ENCODE measurements around the gene PPP4R3A.
"Not testable (repeated sequence)": the region's sequence is repeated elsewhere in the genome, so short reads cannot be mapped to it uniquely, and the experiment has no call there.

Gene PPP4R3A

DNA sequence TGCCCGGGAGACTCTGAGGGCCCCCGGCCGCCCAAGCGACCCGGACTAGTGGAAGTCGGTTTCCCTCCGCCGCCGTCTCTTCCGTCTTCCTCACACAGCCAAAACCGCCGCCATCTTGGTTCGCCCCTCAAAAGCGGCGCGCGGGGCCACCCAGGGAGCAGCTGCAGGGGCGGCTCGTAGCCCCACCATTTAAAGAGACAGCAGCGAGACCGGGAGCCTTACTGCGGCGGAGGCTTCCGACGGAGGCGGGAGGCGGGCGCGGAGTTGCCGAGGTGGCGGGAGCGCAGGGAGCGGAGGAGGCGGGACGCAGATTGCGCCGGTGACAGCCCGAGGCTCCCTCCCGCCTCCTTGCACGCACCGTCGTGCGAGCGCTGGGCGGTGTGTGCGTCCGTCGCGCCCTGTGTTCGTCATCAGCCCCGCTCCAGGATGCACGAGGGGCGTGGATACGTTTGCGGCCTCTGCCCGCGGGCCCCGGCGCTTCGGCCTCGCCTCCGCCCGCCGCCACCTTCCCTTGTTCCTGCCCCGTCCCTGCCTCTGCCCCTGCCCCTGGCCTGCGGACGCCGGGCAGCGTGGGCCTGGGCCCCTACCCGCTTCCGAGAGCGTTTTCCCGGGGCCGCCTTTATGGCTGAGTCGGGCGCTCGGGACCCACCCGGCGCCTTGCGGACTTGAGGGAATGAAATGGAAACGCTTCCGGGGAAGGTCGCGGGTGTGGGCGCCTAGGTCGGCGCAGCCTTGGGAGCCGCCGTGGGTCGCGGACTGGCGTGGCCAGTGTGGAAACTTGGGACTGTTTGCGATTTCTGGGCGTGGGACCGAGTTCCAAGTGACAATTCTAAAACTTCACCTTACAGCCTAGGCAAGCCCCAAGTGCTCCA, at the start of gene PPP4R3A:
TSS of gene PPP4R3A (minus strand) at position 140 of the 872 bp plus-strand sequence. CDS start 663 bp downstream, outside the sequence.
- DNase-seq (ENCODE audit: low read depth in 3 of 3), result peak; percentile 85 to 93 (median 90)

DNA sequence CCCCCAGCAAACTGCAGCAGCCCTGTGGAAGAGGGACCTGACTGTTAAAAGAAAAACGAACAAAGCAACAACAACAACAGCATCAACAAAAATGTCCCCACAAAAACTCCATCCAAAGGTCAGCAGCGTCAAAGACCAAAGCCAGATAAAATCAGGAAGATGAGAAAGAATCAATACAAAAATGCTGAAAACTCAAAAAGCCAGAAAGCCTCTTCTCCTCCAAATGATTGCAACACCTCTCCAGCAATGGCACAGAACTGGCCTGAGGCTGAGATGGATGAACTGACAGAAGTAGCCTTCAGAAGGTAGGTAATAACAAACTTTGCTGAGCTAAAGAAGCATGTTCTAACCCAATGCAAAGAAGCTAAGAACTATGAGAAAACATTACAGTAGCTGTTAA, 45.4 kb upstream of the PPP4R3A start:
- DNase-seq (ENCODE audit: low read depth in 3 of 3), result no peak

- DNase-seq (ENCODE audit: low read depth in 3 of 3), result no peak
Measured at GRCh38 chr14:91554535-91555332, 44.6 kb upstream of the PPP4R3A start.

- DNase-seq (ENCODE audit: low read depth in 3 of 3), result no peak
Measured at GRCh38 chr14:91548108-91548507, 38.0 kb upstream of the PPP4R3A start.

DNA sequence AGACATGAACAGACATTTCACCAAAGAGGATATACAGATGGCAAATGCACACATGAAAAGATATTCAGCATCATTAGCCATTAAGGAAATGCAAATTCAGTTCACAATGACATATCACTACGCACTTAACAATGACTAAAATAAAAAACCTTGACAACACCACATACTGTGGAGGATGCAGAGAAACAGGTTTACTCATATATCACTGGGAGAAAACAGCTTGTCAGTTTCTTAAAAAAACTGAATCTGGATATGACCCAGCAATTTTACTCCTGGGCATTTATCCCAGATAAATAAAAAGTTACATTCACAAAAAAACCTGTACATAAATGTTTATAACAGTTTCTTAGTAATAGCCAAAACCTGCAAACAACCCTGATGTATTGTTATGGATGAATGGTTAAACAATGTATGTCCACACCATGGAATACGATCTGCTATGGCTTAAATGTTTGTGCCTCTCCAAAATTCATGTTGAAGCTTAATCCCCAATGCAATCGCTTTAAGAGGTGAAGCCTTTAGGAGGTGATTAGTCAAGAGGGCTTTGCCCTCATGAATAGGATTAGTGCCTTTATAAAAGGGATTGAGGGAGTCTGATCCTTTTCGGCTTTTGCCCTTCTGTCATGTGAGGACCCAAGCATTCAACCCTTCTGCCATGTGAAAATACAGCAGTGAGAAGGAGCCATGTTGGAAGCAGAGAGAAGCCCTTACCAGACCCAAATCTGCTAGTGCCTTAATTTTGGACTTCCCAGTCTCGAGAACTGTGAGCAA, 36.0 kb upstream of the PPP4R3A start:
- DNase-seq (ENCODE audit: low read depth in 3 of 3), result no peak

DNA sequence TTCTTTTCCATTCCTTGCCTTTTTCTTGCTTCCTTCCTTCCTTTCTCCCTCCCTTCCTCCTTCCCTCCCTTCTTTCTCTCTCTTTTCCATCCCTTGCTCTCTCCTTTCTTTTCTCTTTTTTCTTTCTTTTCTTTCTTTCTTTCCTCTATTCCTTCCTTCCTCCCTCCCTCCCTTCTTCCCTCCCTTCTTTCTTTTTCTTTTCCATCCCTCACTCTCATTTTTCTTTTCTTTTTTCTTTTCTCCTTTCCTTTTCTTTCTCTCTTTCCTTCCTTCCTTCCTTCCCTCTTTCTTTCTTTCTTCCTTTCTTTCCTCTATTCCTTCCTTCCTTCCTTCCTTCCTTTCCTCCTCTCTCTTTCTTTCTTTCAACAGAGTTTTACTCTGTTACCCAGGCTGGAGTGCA, 35.1 kb upstream of the PPP4R3A start:
- no peak for DNase-seq (ENCODE audit: low read depth in 3 of 3)

DNA sequence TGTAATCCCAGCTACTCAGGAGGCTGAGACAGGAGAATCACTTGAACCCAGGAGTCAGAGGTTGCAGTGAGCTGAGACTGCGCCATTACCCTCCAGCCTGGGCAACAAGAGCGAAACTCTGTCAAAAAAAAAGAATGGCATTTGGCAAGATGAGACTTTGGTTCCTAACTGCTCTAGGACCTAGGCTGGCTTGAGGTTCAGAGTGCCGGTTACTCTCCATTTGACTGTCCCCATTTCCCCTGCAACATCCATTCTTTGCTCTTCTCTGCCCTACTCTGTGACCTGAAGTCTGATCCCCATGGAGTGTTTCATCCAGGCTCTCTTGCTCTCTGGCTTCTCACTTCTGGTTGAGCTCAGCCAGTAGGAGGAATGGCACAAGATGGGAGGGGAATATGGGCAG, 26.2 kb upstream of the PPP4R3A start:
- DNase-seq (ENCODE audit: low read depth in 3 of 3), result no peak

DNA sequence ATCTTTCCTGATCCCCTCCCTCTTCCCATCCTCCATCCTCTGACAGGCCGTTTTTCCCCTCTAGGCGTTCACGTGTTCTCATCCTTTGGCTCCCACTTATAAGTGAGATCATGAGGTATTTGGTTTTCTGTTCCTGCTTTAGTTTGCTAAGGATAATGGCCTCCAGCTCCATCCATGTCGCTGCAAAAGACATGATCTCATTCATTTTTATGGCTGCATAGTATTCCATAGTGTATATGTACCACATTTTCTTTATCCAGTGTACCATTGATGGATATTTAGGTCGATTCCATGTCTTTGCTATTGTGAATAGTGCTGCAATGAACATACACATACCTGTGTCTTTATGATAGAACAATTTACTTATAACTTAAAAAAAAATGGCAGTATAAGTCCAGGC, 23.9 kb upstream of the PPP4R3A start:
- DNase-seq (ENCODE audit: low read depth in 3 of 3), result not testable (repeated sequence)

DNA sequence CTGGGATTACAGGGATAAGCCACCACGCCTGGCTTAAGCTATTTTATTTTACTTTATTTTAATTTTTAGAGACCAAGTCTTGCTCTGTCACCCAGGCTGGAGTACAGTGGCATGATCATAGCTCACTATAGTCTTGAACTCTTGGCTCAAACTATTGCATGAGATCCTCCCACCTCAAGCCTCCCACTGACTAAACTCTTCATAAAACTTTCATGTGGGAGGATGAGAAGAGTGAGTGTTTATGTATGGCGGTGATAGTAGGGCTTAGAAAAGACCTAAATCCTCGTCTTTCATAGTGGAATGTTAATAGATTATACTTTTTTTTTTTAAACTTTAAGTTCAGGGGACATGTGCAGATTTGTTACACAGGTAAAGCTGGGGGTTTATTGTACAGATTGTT, 23.5 kb upstream of the PPP4R3A start:
- DNase-seq (ENCODE audit: low read depth in 3 of 3), result no peak

- DNase-seq (ENCODE audit: low read depth in 3 of 3), result no peak
Measured at GRCh38 chr14:91523972-91524371, 13.9 kb upstream of the PPP4R3A start.

DNA sequence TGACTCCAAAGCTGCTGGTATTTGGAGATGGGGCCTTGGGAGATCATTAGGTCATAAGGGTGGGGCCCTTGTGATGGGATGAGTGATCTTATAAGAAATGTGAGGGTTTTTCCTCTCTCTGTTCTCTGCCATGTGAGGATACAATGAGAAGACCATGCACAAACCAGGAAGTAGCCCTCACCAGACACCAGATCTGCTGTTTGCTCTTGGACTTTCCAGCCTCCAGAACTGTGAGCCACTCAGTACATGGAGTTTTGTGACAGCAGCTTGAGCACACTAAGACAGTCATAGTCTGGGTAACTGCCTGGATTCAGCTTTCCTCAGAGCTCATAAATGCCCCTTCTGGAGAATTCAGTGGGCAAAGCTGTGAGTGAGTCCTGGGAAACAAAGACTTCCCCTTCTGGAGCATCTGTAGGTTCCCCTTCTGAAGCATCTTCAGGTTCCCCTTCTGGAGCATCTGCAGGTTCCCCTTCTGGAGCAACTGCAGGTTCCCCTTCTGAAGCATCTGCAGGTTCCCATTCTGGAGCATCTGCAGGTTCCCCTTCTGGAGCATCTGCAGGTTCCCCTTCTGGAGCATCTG, 11.0 kb upstream of the PPP4R3A start:
- no peak for DNase-seq (ENCODE audit: low read depth in 3 of 3)

- DNase-seq (ENCODE audit: low read depth in 3 of 3), result no peak
Measured at GRCh38 chr14:91520138-91520537, 10.0 kb upstream of the PPP4R3A start.

GRCh38 chr14:91519239-91520036, 9.3 kb upstream of the PPP4R3A start:
- DNase-seq (ENCODE audit: low read depth in 3 of 3), result no peak

- DNase-seq (ENCODE audit: low read depth in 3 of 3), result no peak
Measured at GRCh38 chr14:91516663-91517388, 6.7 kb upstream of the PPP4R3A start.

GRCh38 chr14:91515979-91516378, 5.9 kb upstream of the PPP4R3A start:
- DNase-seq (ENCODE audit: low read depth in 3 of 3), result no peak

GRCh38 chr14:91511043-91511383, 903 bp upstream of the PPP4R3A start:
- DNase-seq (ENCODE audit: low read depth in 3 of 3), result no peak

- DNase-seq (ENCODE audit: low read depth in 3 of 3), result no peak
Measured at GRCh38 chr14:91509878-91510170, 286 bp downstream of the PPP4R3A start.

DNA sequence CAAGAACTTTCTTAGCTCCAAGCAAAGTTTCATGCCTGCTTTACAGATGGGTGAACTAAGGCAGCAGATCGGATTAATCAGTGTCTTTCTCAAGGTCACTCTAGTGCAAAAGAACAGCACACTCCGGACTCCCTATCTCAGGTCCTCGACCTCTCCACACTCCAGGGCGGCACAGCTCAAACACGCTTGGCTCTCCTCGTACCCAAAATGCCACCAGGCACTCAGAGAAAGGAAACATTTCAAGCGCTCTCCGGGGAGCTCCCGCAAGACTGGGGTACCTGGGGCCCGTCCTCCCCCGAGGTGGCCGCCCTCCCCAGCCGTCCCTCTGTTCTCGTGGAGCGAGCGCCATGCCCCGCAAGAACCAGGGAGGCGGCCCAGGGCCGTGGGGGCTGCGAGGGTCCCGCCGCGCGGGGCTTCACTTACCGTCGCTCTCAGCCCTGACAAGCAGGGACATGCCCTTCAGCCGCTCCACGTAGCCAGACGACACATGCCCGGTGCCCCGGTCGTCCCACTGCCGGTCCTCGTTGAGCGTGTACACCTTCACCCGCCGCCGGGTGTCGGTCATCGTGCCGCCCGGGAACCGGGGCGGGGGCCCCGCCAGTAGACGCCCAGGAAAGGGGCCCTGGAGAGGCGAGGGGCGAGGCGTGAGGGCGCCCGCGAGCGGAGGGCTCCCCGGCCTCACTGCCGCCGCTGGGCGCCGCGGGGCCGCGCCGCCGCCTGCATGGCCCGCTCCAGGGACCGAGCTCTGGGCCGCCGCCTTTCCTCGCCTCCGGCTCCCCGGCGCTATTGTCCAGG, 830 bp downstream of the PPP4R3A start:
- DNase-seq (ENCODE audit: low read depth in 3 of 3), result peak; percentile 7 to 41 (median 21)

DNA sequence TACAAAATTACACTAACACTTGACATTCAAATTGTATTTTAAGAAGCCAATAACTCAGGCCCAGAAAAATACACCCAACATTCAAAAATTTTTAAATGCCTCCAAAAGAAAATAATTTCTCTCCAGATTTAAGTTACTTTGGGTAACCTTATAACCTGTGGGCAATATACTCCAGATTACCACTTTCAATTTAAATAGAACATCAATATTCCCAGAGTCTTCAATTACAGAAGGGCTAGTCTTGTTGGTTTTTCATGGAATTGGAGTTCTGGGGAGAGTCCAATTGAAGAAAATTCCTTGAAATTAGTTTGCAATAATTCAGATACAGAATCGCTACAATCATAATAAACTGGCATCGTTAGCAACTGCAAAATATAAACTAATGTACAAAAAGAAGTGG, 2.0 kb downstream of the PPP4R3A start:
- DNase-seq (ENCODE audit: low read depth in 3 of 3), result no peak

DNA sequence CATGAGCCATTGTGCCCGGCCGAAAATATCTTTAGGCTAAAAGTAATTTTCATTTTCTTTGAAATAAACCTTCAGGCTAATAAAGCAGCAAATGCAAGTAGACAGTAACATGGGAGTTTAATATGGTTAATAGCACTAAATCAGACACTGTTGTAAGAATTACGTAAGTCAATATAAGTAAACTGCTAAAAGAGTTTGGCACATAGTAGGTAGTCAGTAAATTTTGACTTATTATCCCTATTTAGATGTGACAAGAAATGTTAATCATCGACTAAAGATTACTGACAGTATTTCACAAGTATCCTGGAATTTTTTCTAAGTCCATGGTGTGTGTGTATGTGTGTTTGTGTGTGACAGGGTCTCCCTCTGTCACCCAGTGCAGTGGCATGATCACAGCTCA, 3.9 kb downstream of the PPP4R3A start:
- no peak for DNase-seq (ENCODE audit: low read depth in 3 of 3)
